Measurements from ENCODE around the gene TPM1.
"Not testable (repeated sequence)": the region's sequence is repeated elsewhere in the genome, so short reads cannot be mapped to it uniquely, and the experiment has no call there.

Gene TPM1

GRCh38 chr15:63075984-63076713 is 33.6 kb downstream of the TPM1 start:
- DNase-seq: no peak

- no peak for DNase-seq
These were observed 34.1 kb downstream of the TPM1 start for GRCh38 chr15:63076714-63077046.

GRCh38 chr15:63077952-63078351 is 35.4 kb downstream of the TPM1 start:
- DNase-seq: no peak

GRCh38 chr15:63079947-63080626 is 37.5 kb downstream of the TPM1 start:
- DNase-seq: no peak

GRCh38 chr15:63080634-63081250 is 38.2 kb downstream of the TPM1 start:
- no peak for DNase-seq

- DNase-seq: no peak
These were observed 39.8 kb downstream of the TPM1 start for GRCh38 chr15:63082366-63082765.

- DNase-seq: no peak
These were observed 40.5 kb downstream of the TPM1 start for GRCh38 chr15:63083044-63083443.

GRCh38 chr15:63083541-63083940 is 41.0 kb downstream of the TPM1 start:
- DNase-seq: no peak

GRCh38 chr15:63084806-63085205 is 42.3 kb downstream of the TPM1 start:
- DNase-seq: no peak

- DNase-seq: no peak
These were observed 42.7 kb downstream of the TPM1 start for GRCh38 chr15:63085289-63085688.

- no peak for DNase-seq
These were observed 43.7 kb downstream of the TPM1 start for GRCh38 chr15:63086271-63086670.

- no peak for DNase-seq
These were observed 44.4 kb downstream of the TPM1 start for GRCh38 chr15:63086947-63087346.

- DNase-seq: peak; percentile 5
These were observed 46.1 kb downstream of the TPM1 start for GRCh38 chr15:63088533-63089245.

GRCh38 chr15:63089260-63090043 is 46.9 kb downstream of the TPM1 start:
- no peak for DNase-seq

GRCh38 chr15:63090472-63090871 is 47.9 kb downstream of the TPM1 start:
- no peak for DNase-seq

- no peak for DNase-seq
These were observed 48.3 kb downstream of the TPM1 start for GRCh38 chr15:63090887-63091286.

GRCh38 chr15:63091679-63092446 is 49.3 kb downstream of the TPM1 start:
- DNase-seq: no peak

GRCh38 chr15:63093486-63094205 is 51.1 kb downstream of the TPM1 start:
- peak; percentile 87 for DNase-seq

GRCh38 chr15:63094495-63094931 is 52.0 kb downstream of the TPM1 start:
- DNase-seq: no peak

GRCh38 chr15:63096178-63096577 is 53.6 kb downstream of the TPM1 start:
- DNase-seq: no peak

GRCh38 chr15:63098901-63099300 is 56.4 kb downstream of the TPM1 start:
- DNase-seq: not testable (repeated sequence)
